Lower lobe of right lung (tissue), 2 donors: ENCODE results near the gene ELMO3. TPM values are rescaled to one million over a fixed set of nuclear protein-coding genes. Genes with fewer than 3 reads are reported as not detected.

Experiments used
- ATAC-seq, 2 donors: fragments of 200-7000 bp; cut with Tn5 transposase; one replicate each; pipeline ENCODE4 v1.9.1; 2020 to 2022; ENCODE audit warnings: mild to moderate bottlenecking in 2 of 2, moderate library complexity in 2 of 2
- DNase-seq: peaks from one replicate; pipeline ENCODE4 v3.0.0-alpha.2; 2020
- H3K27ac ChIP-seq: fragments of 200-600 bp; one replicate; pipeline ENCODE4 v1.8.0; 2022
- H3K27me3 ChIP-seq: fragments of 200-600 bp; one replicate; pipeline ENCODE4 v1.8.0; 2022; ENCODE audit warnings: low read depth
- H3K36me3 ChIP-seq: fragments of 200-600 bp; one replicate; pipeline ENCODE4 v1.8.0; 2022; ENCODE audit warnings: mild to moderate bottlenecking
- H3K4me1 ChIP-seq: fragments of 200-600 bp; one replicate; pipeline ENCODE4 v1.8.0; 2022
- H3K4me3 ChIP-seq: fragments of 200-600 bp; one replicate; pipeline ENCODE4 v1.8.0; 2022; ENCODE audit warnings: mild to moderate bottlenecking
- H3K9me3 ChIP-seq: fragments of 200-600 bp; one replicate; pipeline ENCODE4 v1.8.0; 2022
- CTCF ChIP-seq: fragments of 200-600 bp; IDR thresholded peaks from one replicate; pipeline ENCODE4 v1.8.0; 2022; ENCODE audit warnings: antibody characterized with exemption, mild to moderate bottlenecking
- intact Hi-C: fragments of 100-400 bp; cut with DNase I; formaldehyde crosslinking; loops from one replicate; pipeline ENCODE4 v1.11.0; 2022
- total RNA-seq: library from RNA; stranded (reverse); fragmentation: NEBNext Ultra II Directional; extraction: Animal tissue kit (Norgen Biotek cat#: 25700); gene quantifications from one replicate; pipeline ENCODE4 v1.2.1, GENCODE V29; 2021
- donor health status: DM: no; HTN: yes; CAD: no; lungs with severe emphysema.

ELMO3 gene
- total RNA-seq, 1 donor from 2014 or later = 14.9 TPM

DNA sequence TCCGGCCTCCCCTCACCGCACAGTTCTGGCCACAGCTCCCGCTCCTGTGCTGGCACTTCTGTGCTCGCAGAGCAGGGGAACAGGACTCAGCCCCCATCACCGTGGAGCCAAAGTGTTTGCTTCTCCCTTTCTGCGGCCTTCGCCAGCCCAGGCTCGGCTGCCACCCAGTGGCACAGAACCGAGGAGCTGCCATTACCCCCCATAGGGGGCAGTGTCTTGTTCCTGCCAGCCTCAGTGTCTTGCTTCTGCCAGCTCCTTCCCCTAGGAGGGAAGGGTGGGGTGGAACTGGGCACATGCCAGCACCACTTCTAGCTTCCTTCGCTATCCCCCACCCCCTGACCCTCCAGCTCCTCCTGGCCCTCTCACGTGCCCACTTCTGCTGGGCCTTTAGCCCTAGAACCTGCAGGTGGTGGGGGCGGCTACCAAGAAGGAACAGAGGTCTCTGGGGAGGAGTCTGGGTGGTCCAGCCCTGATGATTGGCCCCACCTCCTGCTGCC is 645 bp upstream of the ELMO3 start:
- Histone ChIP-seq H3K9me3 (no peaks in the 10 kb centered on the region), H3K27ac (peak overlapping the region; percentile 71), H3K4me1 (peaks cover 24% of the 10 kb centered on the region), H3K36me3 (peaks cover 81% of the 10 kb centered on the region), H3K4me3 (no peak overlapping the region), H3K27me3 (no peaks in the 10 kb centered on the region)
- intact Hi-C loops = no loop called here
- peak; percentile 63 for TF ChIP-seq CTCF
- DNase-seq (peak; percentile 70), ATAC-seq (peak; percentile 54 to 69)

- Histone ChIP-seq H3K9me3 (no peaks in the 10 kb centered on the region), H3K27me3 (no peaks in the 10 kb centered on the region), H3K36me3 (peaks cover 76% of the 10 kb centered on the region), H3K4me3 (peak overlapping the region; percentile 58), H3K27ac (no peak overlapping the region), H3K4me1 (peaks cover 13% of the 10 kb centered on the region)
- TF ChIP-seq CTCF = no peak
- DNase-seq = no peak
- intact Hi-C loops = no loop called here
- ATAC-seq = peak; percentile 37 to 47
These were observed 872 bp downstream of the ELMO3 start for GRCh38 chr16:67199808-67200198.

DNA sequence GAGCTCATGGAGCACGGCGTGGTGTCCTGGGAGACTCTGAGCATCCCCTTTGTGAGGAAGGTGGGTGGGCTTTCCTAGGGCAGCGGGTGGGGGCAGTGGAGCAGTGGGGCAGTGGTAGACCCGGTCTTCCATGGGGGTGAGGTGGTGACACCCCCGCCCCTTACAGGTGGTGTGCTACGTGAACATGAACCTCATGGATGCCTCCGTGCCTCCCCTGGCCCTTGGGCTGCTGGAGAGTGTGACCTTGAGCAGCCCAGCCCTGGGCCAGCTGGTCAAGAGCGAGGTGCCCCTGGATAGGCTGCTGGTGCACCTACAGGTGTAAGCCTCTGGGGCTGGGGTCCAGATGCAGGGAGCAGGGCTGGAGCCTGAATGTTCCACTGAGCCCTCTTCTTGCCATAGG is 1.6 kb downstream of the ELMO3 start:
- H3K4me1 ChIP-seq = peaks cover 13% of the 10 kb centered on the region
- no peak for DNase-seq
- intact Hi-C loops = no loop called here
- TF ChIP-seq CTCF = no peak
- ATAC-seq = no peak
- H3K27ac ChIP-seq = no peak overlapping the region
- peaks cover 69% of the 10 kb centered on the region for H3K36me3 ChIP-seq
- H3K9me3 ChIP-seq = no peaks in the 10 kb centered on the region
- H3K27me3 ChIP-seq = no peaks in the 10 kb centered on the region
- H3K4me3 ChIP-seq = no peak overlapping the region

- H3K9me3 ChIP-seq = no peaks in the 10 kb centered on the region
- intact Hi-C loops = no loop called here
These were observed 2.7 kb downstream of the ELMO3 start for GRCh38 chr16:67201411-67202345.

GRCh38 chr16:67202426-67202825 is 3.5 kb downstream of the ELMO3 start:
- H3K4me1 ChIP-seq = peaks cover 13% of the 10 kb centered on the region
- ATAC-seq (no peak), DNase-seq (no peak)
- intact Hi-C loops = no loop called here
- H3K27ac ChIP-seq = no peak overlapping the region
- no peaks in the 10 kb centered on the region for H3K9me3 ChIP-seq
- H3K27me3 ChIP-seq = no peaks in the 10 kb centered on the region
- H3K4me3 ChIP-seq = no peak overlapping the region
- peaks cover 50% of the 10 kb centered on the region for H3K36me3 ChIP-seq
- TF ChIP-seq CTCF = no peak

More at GRCh38 chr16:67201411-67202345, 2.7 kb downstream of the ELMO3 start:
- Histone ChIP-seq H3K36me3 (peaks cover 58% of the 10 kb centered on the region), H3K4me3 (no peak overlapping the region), H3K27me3 (no peaks in the 10 kb centered on the region), H3K4me1 (peaks cover 13% of the 10 kb centered on the region), H3K27ac (no peak overlapping the region)
- ATAC-seq (no peak), DNase-seq (no peak)
- no peak for TF ChIP-seq CTCF
